BE2C (cell line): ENCODE data around the gene VPS35L.
A peak's percentile ranks its signal among the peaks of the same experiment; 100 is the strongest.

Experiments
- DNase-seq: peaks from one replicate; pipeline ENCODE4 v3.0.0-alpha.2; 2020
- H3K27me3 ChIP-seq: fragments of 250-450 bp; sonication (Bioruptor Pico); 2 replicates; pipeline ENCODE4 v1.5.1; 2020; ENCODE audit warnings: mild to moderate bottlenecking
- H3K36me3 ChIP-seq: fragments of 250-450 bp; sonication (Bioruptor Pico); 2 replicates; pipeline ENCODE4 v1.5.1; 2020; ENCODE audit warnings: mild to moderate bottlenecking
- H3K4me1 ChIP-seq: fragments of 250-450 bp; sonication (Bioruptor Pico); 2 replicates; pipeline ENCODE4 v1.5.1; 2020
- H3K4me3 ChIP-seq: 2 replicates; pipeline ENCODE4 v1.5.1; 2011; ENCODE audit warnings: low read depth, low read length
- H3K9me3 ChIP-seq: fragments of 250-450 bp; sonication (Bioruptor Pico); 2 replicates; pipeline ENCODE4 v1.5.1; 2020
- TF ChIP-seq, protein P1 (sequence below): IDR thresholded peaks from 2 replicates; pipeline ENCODE4 v1.5.1; 2012; ENCODE audit warnings: mild to moderate bottlenecking, low read depth, low read length

The VPS35L gene

DNA sequence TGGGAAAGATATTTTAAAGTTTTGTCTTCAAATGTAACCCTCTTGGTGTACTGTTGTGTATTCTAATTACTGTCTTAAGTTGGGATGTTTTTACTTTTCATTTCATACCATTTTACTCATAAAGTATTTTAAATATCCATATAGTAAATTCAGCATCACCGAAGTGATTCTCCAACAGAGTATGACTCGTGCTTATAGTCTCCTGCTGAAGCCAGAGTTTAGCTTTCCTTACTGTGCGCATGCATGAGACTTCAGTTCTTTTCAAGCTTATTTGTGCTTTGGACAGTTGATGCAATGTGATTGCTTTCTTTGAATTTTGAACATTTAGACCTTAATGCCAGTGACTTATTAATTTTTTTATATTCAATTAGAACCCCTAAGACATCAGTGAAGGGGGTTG is 7.4 kb upstream of the VPS35L start:
- no peak overlapping the region for H3K4me3 ChIP-seq
- H3K4me1 ChIP-seq = peaks cover 30% of the 10 kb centered on the region
- H3K36me3 ChIP-seq = peaks cover 52% of the 10 kb centered on the region
- no peak for DNase-seq
- no peaks in the 10 kb centered on the region for H3K9me3 ChIP-seq
- TF ChIP-seq, protein P1, sequence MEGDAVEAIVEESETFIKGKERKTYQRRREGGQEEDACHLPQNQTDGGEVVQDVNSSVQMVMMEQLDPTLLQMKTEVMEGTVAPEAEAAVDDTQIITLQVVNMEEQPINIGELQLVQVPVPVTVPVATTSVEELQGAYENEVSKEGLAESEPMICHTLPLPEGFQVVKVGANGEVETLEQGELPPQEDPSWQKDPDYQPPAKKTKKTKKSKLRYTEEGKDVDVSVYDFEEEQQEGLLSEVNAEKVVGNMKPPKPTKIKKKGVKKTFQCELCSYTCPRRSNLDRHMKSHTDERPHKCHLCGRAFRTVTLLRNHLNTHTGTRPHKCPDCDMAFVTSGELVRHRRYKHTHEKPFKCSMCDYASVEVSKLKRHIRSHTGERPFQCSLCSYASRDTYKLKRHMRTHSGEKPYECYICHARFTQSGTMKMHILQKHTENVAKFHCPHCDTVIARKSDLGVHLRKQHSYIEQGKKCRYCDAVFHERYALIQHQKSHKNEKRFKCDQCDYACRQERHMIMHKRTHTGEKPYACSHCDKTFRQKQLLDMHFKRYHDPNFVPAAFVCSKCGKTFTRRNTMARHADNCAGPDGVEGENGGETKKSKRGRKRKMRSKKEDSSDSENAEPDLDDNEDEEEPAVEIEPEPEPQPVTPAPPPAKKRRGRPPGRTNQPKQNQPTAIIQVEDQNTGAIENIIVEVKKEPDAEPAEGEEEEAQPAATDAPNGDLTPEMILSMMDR = no peak
- H3K27me3 ChIP-seq = no peaks in the 10 kb centered on the region

DNA sequence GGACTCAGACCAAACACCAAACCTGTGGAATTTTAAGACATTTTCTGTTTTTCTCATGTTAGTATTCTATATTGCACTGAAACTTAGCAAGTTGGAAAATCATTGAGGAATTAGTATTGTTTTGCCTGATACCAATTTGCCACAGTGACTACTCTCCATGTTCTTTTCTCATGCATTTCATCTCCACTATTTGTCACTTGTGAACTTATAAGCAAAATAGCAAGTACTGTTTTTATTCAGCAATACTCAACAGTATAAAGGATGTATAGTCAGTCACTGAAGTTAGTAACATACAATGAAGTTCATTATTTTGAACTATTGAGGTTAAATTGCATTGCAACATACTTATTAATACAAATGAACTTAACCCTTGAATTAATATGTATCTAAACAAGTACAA is 5.8 kb upstream of the VPS35L start:
- H3K36me3 ChIP-seq = peaks cover 41% of the 10 kb centered on the region
- no peaks in the 10 kb centered on the region for H3K27me3 ChIP-seq
- no peak overlapping the region for H3K4me3 ChIP-seq
- no peaks in the 10 kb centered on the region for H3K9me3 ChIP-seq
- DNase-seq = no peak
- peaks cover 16% of the 10 kb centered on the region for H3K4me1 ChIP-seq
- TF ChIP-seq, protein P1 = no peak

DNA sequence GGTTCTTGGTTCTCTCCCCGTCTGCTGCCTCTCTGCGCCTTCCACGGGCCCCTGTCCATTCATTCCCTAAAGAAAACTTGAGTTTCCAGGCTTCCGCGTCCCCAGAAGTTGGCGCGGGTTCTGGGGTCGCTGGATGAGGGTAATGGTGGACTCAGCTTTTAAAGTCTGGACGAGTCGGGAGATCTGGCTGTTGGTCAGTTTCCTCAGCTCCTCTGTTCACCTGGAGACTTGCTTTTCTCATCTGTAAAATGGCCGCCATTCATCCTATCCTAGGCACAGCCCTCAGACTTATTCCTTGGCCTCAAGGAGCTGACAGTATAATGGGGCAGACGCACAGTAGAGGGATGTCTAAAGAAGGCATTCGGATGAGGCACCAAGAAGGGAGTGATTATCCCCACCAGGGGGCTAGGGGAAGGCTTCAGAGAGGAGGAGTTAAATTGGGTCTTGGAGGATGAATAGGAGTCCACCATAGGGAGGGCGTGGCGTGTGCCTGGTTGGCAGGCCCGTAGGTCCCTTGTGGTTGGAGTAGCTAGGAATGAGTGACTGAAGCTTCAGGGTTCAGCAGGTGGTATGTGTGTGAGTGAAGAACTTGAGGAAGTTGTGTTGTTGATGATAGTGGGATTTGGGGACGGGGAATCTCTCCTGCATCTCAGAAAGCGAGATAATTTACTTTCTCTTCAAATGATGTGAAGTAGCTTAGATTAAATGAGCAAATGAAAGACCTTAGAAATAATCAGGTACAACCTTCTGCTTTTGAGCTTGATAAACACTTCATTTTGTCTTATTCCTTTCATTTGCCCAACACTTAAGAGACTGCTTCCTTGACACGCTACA is 652 bp downstream of the VPS35L start:
- Histone ChIP-seq H3K27me3 (no peaks in the 10 kb centered on the region), H3K4me1 (no peaks in the 10 kb centered on the region), H3K9me3 (no peaks in the 10 kb centered on the region), H3K4me3 (peak overlapping the region; percentile 86), H3K36me3 (peaks cover 5% of the 10 kb centered on the region; the same call in 1 of the 2 replicates)
- TF ChIP-seq, protein P1 = peak; percentile 33
- DNase-seq = peak; percentile 14

DNA sequence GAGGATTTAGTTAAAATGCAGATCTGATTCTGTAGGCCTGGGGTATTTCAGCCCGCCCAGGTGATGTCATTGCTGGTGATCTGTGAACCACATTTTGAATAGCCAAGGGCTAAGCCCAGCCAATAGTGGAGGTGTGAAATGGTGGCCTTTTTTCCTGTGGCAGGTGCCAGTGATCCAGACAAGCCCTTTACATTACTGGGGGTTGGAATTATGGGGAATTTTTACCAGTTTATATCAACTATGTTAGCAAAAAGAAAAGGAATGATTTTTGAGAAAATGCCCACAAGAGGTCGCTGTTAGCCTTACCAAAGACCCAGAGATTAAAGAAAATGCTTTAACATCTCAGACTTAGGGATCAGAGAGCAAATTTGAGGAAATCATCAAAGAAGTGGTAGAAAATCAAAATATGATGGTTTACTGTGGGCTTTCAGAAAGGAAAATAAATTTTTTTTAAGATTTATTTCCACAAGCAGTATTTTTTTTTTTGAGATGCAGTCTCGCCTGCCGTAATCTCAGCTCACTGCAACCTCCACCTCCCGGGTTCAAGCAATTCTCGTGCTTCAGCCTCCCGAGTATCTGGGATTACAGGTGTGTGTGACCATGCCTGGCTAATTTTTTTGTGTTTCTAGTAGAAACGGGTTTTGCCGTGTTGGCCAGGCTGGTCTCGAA is 3.9 kb downstream of the VPS35L start:
- DNase-seq = peak; percentile 19
- no peak overlapping the region for H3K4me3 ChIP-seq
- H3K4me1 ChIP-seq = no peaks in the 10 kb centered on the region
- TF ChIP-seq, protein P1 = peak; percentile 68
- no peaks in the 10 kb centered on the region for H3K27me3 ChIP-seq
- no peaks in the 10 kb centered on the region for H3K9me3 ChIP-seq
- H3K36me3 ChIP-seq = no peaks in the 10 kb centered on the region

DNA sequence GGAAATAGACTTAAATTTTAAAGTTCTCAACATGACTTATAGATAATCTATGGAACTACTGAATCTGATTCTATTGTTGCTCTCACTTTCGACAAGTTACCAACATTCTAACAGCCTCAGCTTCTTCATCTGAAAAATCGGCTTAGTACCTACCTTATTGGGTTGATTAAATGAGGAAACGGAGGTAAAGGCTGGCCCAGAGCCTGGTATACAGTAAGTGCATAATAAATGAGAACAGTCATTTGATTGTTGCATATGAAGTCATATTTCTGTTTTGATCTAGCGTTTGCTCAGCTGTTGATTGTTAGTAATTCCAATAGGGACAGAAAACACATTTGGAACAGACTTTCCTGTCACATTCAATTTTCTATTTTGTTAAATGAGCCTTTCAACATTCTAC is 4.6 kb downstream of the VPS35L start:
- Histone ChIP-seq H3K36me3 (peaks cover 3% of the 10 kb centered on the region; the same call in 1 of the 2 replicates), H3K27me3 (no peaks in the 10 kb centered on the region), H3K4me1 (no peaks in the 10 kb centered on the region), H3K4me3 (no peak overlapping the region), H3K9me3 (no peaks in the 10 kb centered on the region)
- no peak for DNase-seq
- TF ChIP-seq, protein P1 = no peak

DNA sequence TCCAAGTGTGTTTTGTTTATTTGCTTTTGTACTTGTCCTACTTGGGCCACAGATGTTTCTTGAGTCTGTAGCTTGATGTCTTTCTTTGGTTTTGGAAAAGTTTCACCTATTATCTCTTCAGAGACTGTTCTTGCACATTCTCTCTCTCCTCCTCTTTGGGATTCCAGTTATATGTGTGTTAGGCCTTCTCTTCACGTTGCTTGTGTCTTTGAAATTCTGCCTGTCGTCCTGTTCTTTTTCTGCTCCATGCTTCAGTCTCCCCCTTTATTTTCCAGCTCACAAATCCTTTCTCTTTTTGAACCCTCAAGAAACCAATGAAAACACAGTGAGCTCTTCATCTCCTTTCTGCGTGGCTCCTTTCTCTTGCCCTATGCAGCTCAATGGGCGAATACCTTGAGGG is 7.9 kb downstream of the VPS35L start:
- TF ChIP-seq, protein P1 = no peak
- DNase-seq = no peak
- Histone ChIP-seq H3K27me3 (no peaks in the 10 kb centered on the region), H3K36me3 (peaks cover 23% of the 10 kb centered on the region), H3K4me1 (no peaks in the 10 kb centered on the region), H3K9me3 (no peaks in the 10 kb centered on the region), H3K4me3 (no peak overlapping the region)
